GM18907 (cell line): ENCODE results near the gene GLDN.
"Not testable (repeated sequence)": the region's sequence is repeated elsewhere in the genome, so short reads cannot be mapped to it uniquely, and the experiment has no call there.

ENCODE experiments used
- ATAC-seq: cut with Tn5 transposase; IDR thresholded peaks from one replicate; pipeline ENCODE4 v1.9.1; 2021; ENCODE audit warnings: mild to moderate bottlenecking, moderate library complexity; ENCODE audit not compliant: unreplicated experiment

Gene GLDN

GRCh38 chr15:51386960-51387698 lies 45.7 kb downstream of the GLDN start:
- ATAC-seq = no peak

- ATAC-seq = no peak
Observed at GRCh38 chr15:51387699-51388041, 46.2 kb downstream of the GLDN start.

- ATAC-seq = no peak
Observed at GRCh38 chr15:51388726-51389125, 47.3 kb downstream of the GLDN start.

GRCh38 chr15:51390241-51390965 lies 48.9 kb downstream of the GLDN start:
- no peak for ATAC-seq

- ATAC-seq = no peak
Observed at GRCh38 chr15:51390966-51391422, 49.5 kb downstream of the GLDN start.

- no peak for ATAC-seq
Observed at GRCh38 chr15:51396921-51397320, 55.5 kb downstream of the GLDN start.

- ATAC-seq = no peak
Observed at GRCh38 chr15:51398626-51399025, 57.2 kb downstream of the GLDN start.

GRCh38 chr15:51401051-51401780 lies 59.8 kb downstream of the GLDN start:
- no peak for ATAC-seq

GRCh38 chr15:51401872-51402517 lies 60.5 kb downstream of the GLDN start:
- no peak for ATAC-seq

GRCh38 chr15:51403072-51403878 lies 61.8 kb downstream of the GLDN start:
- no peak for ATAC-seq

GRCh38 chr15:51403946-51404695 lies 62.7 kb downstream of the GLDN start:
- ATAC-seq = no peak

GRCh38 chr15:51405693-51406523 lies 64.5 kb downstream of the GLDN start:
- ATAC-seq = no peak

- ATAC-seq = no peak
Observed at GRCh38 chr15:51414256-51414860, 72.9 kb downstream of the GLDN start.

- no peak for ATAC-seq
Observed at GRCh38 chr15:51416129-51416528, 74.7 kb downstream of the GLDN start.

GRCh38 chr15:51423040-51423439 lies 81.6 kb downstream of the GLDN start:
- not testable (repeated sequence) for ATAC-seq

GRCh38 chr15:51424780-51425179 lies 83.3 kb downstream of the GLDN start:
- ATAC-seq = no peak

GRCh38 chr15:51425517-51426040 lies 84.1 kb downstream of the GLDN start:
- ATAC-seq = no peak

- ATAC-seq = no peak
Observed at GRCh38 chr15:51438526-51438925, 97.1 kb downstream of the GLDN start.
